C4-2B (cell line): ENCODE results near the gene TPK1.

ENCODE experiments used
- H3K27ac ChIP-seq: fragments of 450-650 bp; 2 replicates; pipeline ENCODE4 v1.5.1; 2017
- CTCF ChIP-seq: fragments of 450-650 bp; conservative IDR thresholded peaks from 2 replicates; pipeline ENCODE4 v1.5.1; 2017; ENCODE audit warnings: mild to moderate bottlenecking
- ZFX ChIP-seq: fragments of 450-650 bp; IDR thresholded peaks from 2 replicates; pipeline ENCODE4 v1.6.1; 2017

Gene TPK1

GRCh38 chr7:144632724-144633123, 203.1 kb downstream of the TPK1 start:
- TF ChIP-seq ZFX = no peak

GRCh38 chr7:144629598-144629997, 206.3 kb downstream of the TPK1 start:
- no peak for TF ChIP-seq CTCF
- TF ChIP-seq ZFX = no peak
- no peak overlapping the region for H3K27ac ChIP-seq

More at GRCh38 chr7:144632724-144633123, 203.1 kb downstream of the TPK1 start:
- H3K27ac ChIP-seq = peak overlapping the region; percentile 14; the same call in 1 of the 2 replicates

- no peak overlapping the region for H3K27ac ChIP-seq
- TF ChIP-seq CTCF = no peak
- no peak for TF ChIP-seq ZFX
These were observed 206.8 kb downstream of the TPK1 start for GRCh38 chr7:144629011-144629410.

- H3K27ac ChIP-seq = no peak overlapping the region
- TF ChIP-seq CTCF = no peak
- TF ChIP-seq ZFX = no peak
These were observed 207.7 kb downstream of the TPK1 start for GRCh38 chr7:144628176-144628575.

GRCh38 chr7:144622745-144623144, 213.1 kb downstream of the TPK1 start:
- no peak overlapping the region for H3K27ac ChIP-seq
- TF ChIP-seq ZFX = no peak
- no peak for TF ChIP-seq CTCF

GRCh38 chr7:144606261-144606660, 229.6 kb downstream of the TPK1 start:
- TF ChIP-seq ZFX (no peak), CTCF (no peak)
- H3K27ac ChIP-seq = no peak overlapping the region

- H3K27ac ChIP-seq = no peak overlapping the region
- TF ChIP-seq ZFX = no peak
- no peak for TF ChIP-seq CTCF
These were observed 238.9 kb downstream of the TPK1 start for GRCh38 chr7:144596953-144597352.

- no peak for TF ChIP-seq CTCF
- TF ChIP-seq ZFX = no peak
- no peak overlapping the region for H3K27ac ChIP-seq
These were observed 241.3 kb downstream of the TPK1 start for GRCh38 chr7:144594580-144594979.
